ENCODE data around the gene PARD3.

GRCh38 chr10:34759837-34760215, 55.3 kb downstream of the PARD3 start:
- TF ChIP-seq CTCF (IDR thresholded peaks at IDR 0.05; ENCODE audit: insufficient read depth, low read length, poor library complexity, severe bottlenecking) (no peak), EZH2phosphoT487 (conservative IDR thresholded peaks at IDR 0.05; ENCODE audit: low read length) (no peak)
